ENCODE data around the gene LCE1B.

LCE1B gene, protein sequence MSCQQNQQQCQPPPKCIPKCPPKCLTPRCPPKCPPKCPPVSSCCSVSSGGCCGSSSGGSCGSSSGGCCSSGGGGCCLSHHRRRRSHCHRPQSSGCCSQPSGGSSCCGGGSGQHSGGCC

DNA sequence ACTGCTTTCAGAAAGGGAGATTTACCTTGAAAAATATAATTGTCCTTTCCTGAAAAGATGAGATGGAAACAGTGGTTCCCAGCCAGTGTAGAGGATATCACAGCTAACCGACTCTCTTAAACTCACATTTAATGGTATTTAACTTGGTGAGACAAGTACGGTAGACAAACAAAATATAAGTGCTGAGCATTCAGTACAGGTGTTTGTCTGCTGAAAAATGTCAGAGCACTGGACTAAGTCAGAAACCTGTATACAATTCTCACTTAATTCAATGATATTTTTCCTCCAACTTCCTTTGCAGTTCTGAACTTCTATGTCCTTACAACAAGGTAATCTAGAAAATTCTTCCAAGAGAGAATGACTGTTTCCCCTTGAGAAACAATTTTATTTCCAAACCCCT lies at the start of gene LCE1B:
LCE1B (plus strand) TSS at position 301 of the 400 bp plus-strand sequence. CDS start 476 bp downstream, outside the sequence.
- no peaks in the 10 kb centered on the region for H3K4me1 Mint-ChIP-seq (ENCODE audit: low read depth)
- no peak within 1 kb of the TSS for H3K4me3 Mint-ChIP-seq
- H3K27ac Mint-ChIP-seq, result no peak within 1 kb of the TSS
- H3K27me3 Mint-ChIP-seq, result peaks cover 6% of the 10 kb centered on the region
- H3K9me3 Mint-ChIP-seq, result peaks cover 7% of the 10 kb centered on the region
- H3K36me3 Mint-ChIP-seq (ENCODE audit: low read depth), result no peaks in the 10 kb centered on the region

DNA sequence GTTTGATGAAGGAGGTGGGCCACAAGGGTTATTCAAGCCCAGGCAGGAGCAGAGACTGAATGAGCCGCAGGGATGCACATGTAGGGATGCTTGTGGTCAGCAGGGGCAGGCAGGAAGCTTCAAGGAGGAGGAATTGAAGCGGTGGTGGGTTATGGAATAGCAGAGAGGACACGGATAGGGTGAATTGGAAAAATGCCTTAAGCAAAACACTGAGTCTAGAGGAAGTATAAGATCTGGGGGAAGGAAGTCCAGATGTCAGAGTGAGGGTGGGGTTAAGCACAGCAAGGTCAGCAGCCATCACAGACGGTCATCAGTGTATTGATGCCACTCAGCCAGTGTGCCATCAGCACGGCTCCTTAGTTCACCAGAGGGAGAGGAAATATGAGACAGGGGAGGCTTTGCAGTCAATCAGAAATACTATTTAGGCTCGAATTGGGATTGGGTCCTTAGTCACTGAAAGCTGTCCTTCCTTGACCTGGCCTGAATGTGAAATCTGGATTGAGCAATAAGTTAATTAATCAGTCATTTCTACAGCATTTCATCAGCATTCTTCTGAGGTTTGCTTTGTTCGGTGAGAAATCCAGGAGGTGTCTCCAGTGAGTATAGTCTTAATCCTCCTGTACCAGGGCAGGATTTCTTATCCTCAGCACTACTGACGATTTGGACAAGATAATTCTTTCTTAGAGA lies 42.8 kb upstream of the LCE1B start:
- Mint-ChIP-seq H3K4me1 (ENCODE audit: low read depth) (no peaks in the 10 kb centered on the region), H3K4me3 (no peak overlapping the region), H3K27me3 (peaks cover 22% of the 10 kb centered on the region), H3K27ac (no peak overlapping the region), H3K9me3 (peaks cover 7% of the 10 kb centered on the region), H3K36me3 (ENCODE audit: low read depth) (no peaks in the 10 kb centered on the region)

GRCh38 chr1:152770411-152770810 lies 41.4 kb upstream of the LCE1B start:
- Mint-ChIP-seq H3K36me3 (ENCODE audit: low read depth) (no peaks in the 10 kb centered on the region), H3K4me3 (no peak overlapping the region), H3K4me1 (ENCODE audit: low read depth) (no peaks in the 10 kb centered on the region), H3K9me3 (peaks cover 7% of the 10 kb centered on the region), H3K27ac (no peak overlapping the region), H3K27me3 (peaks cover 27% of the 10 kb centered on the region)

- Mint-ChIP-seq H3K4me1 (ENCODE audit: low read depth) (no peaks in the 10 kb centered on the region), H3K36me3 (ENCODE audit: low read depth) (no peaks in the 10 kb centered on the region), H3K4me3 (no peak within 1 kb of the TSS), H3K27ac (no peak within 1 kb of the TSS), H3K9me3 (peaks cover 7% of the 10 kb centered on the region), H3K27me3 (peaks cover 30% of the 10 kb centered on the region)
Observed at GRCh38 chr1:152774875-152775274, 36.9 kb upstream of the LCE1B start, which contains the start of gene LCE1F. Gene LCE1F (plus strand): TSS chr1:152775140. CDS start chr1:152776372, 1,232 bp downstream.

DNA sequence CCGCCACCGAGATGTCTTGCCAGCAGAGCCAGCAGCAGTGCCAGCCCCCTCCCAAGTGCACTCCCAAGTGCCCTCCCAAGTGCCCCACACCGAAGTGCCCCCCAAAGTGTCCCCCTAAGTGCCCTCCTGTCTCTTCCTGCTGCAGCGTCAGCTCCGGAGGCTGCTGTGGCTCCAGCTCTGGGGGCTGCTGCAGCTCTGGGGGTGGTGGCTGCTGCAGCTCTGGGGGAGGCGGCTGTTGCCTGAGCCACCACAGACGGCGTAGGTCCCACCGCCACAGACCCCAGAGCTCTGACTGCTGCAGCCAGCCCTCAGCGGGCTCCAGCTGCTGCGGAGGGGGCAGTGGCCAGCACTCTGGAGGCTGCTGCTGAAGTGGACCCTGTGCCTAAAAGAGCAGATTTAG lies 35.4 kb upstream of the LCE1B start:
- Mint-ChIP-seq H3K4me1 (ENCODE audit: low read depth) (no peaks in the 10 kb centered on the region), H3K9me3 (peaks cover 7% of the 10 kb centered on the region), H3K27me3 (peaks cover 30% of the 10 kb centered on the region), H3K27ac (no peak overlapping the region), H3K4me3 (no peak overlapping the region), H3K36me3 (ENCODE audit: low read depth) (no peaks in the 10 kb centered on the region)

GRCh38 chr1:152777510-152778137 lies 34.1 kb upstream of the LCE1B start:
- Mint-ChIP-seq H3K4me1 (ENCODE audit: low read depth) (no peaks in the 10 kb centered on the region), H3K9me3 (peaks cover 3% of the 10 kb centered on the region), H3K27ac (no peak overlapping the region), H3K36me3 (ENCODE audit: low read depth) (no peaks in the 10 kb centered on the region), H3K4me3 (no peak overlapping the region), H3K27me3 (peaks cover 26% of the 10 kb centered on the region)

GRCh38 chr1:152783095-152783494 lies 28.7 kb upstream of the LCE1B start:
- peaks cover 45% of the 10 kb centered on the region for H3K27me3 Mint-ChIP-seq
- no peak overlapping the region for H3K4me3 Mint-ChIP-seq
- no peak overlapping the region for H3K27ac Mint-ChIP-seq
- no peaks in the 10 kb centered on the region for H3K4me1 Mint-ChIP-seq (ENCODE audit: low read depth)
- H3K36me3 Mint-ChIP-seq (ENCODE audit: low read depth), result no peaks in the 10 kb centered on the region
- H3K9me3 Mint-ChIP-seq, result no peaks in the 10 kb centered on the region

GRCh38 chr1:152786077-152786476 lies 25.7 kb upstream of the LCE1B start, which contains the start of gene LCE1E:
Gene LCE1E (plus strand): TSS chr1:152786257. CDS start chr1:152787300, 1,043 bp downstream.
- H3K27ac Mint-ChIP-seq, result no peak within 1 kb of the TSS
- no peaks in the 10 kb centered on the region for H3K36me3 Mint-ChIP-seq (ENCODE audit: low read depth)
- H3K9me3 Mint-ChIP-seq, result no peaks in the 10 kb centered on the region
- no peak within 1 kb of the TSS for H3K4me3 Mint-ChIP-seq
- H3K4me1 Mint-ChIP-seq (ENCODE audit: low read depth), result no peaks in the 10 kb centered on the region
- peaks cover 50% of the 10 kb centered on the region for H3K27me3 Mint-ChIP-seq

- peaks cover 12% of the 10 kb centered on the region for H3K27me3 Mint-ChIP-seq
- H3K4me1 Mint-ChIP-seq (ENCODE audit: low read depth), result no peaks in the 10 kb centered on the region
- no peak overlapping the region for H3K4me3 Mint-ChIP-seq
- no peaks in the 10 kb centered on the region for H3K9me3 Mint-ChIP-seq
- no peak overlapping the region for H3K27ac Mint-ChIP-seq
- H3K36me3 Mint-ChIP-seq (ENCODE audit: low read depth), result no peaks in the 10 kb centered on the region
Observed at GRCh38 chr1:152795686-152796085, 16.1 kb upstream of the LCE1B start.

GRCh38 chr1:152796421-152796820 lies 15.3 kb upstream of the LCE1B start, which contains the start of gene LCE1D:
Gene LCE1D (plus strand): TSS chr1:152796721. CDS start chr1:152797795, 1,074 bp downstream.
- Mint-ChIP-seq H3K36me3 (ENCODE audit: low read depth) (no peaks in the 10 kb centered on the region), H3K9me3 (no peaks in the 10 kb centered on the region), H3K4me1 (ENCODE audit: low read depth) (no peaks in the 10 kb centered on the region), H3K27me3 (peaks cover 18% of the 10 kb centered on the region), H3K27ac (no peak within 1 kb of the TSS), H3K4me3 (no peak within 1 kb of the TSS)

- Mint-ChIP-seq H3K9me3 (no peaks in the 10 kb centered on the region), H3K36me3 (ENCODE audit: low read depth) (no peaks in the 10 kb centered on the region), H3K4me1 (ENCODE audit: low read depth) (no peaks in the 10 kb centered on the region), H3K27me3 (peaks cover 38% of the 10 kb centered on the region), H3K4me3 (no peak overlapping the region), H3K27ac (no peak overlapping the region)
Observed at GRCh38 chr1:152801333-152801732, 10.4 kb upstream of the LCE1B start.

GRCh38 chr1:152806576-152806975 lies 5.2 kb upstream of the LCE1B start, which contains the start of gene LCE1C:
Gene LCE1C (minus strand): TSS chr1:152806651. CDS start chr1:152805478, 1,173 bp downstream.
- Mint-ChIP-seq H3K4me1 (ENCODE audit: low read depth) (no peaks in the 10 kb centered on the region), H3K4me3 (no peak within 1 kb of the TSS), H3K27me3 (peaks cover 25% of the 10 kb centered on the region), H3K9me3 (peaks cover 8% of the 10 kb centered on the region), H3K36me3 (ENCODE audit: low read depth) (no peaks in the 10 kb centered on the region), H3K27ac (no peak within 1 kb of the TSS)

DNA sequence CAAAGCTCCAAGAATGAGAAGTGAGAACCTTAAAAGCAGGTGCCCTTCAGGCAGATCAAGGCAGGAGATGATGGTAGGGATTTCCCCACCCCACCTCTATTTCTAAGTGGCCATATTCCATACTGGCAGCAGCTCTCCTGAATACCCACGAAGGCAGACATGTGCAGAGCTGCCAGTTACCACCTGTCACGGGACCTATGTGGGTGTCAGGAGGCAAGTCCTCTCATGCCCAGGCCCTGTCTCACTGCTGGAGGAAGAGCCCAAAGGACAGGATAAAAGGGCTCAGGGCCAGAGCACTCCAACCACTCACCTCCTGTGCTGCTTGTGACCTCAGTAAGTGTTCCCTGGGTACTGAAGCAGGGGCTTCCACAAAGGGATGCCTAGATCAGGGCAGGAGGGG lies 721 bp upstream of the LCE1B start:
- Mint-ChIP-seq H3K4me3 (no peak overlapping the region), H3K9me3 (peaks cover 8% of the 10 kb centered on the region), H3K4me1 (ENCODE audit: low read depth) (no peaks in the 10 kb centered on the region), H3K27ac (no peak overlapping the region), H3K27me3 (peaks cover 7% of the 10 kb centered on the region), H3K36me3 (ENCODE audit: low read depth) (no peaks in the 10 kb centered on the region)

- H3K9me3 Mint-ChIP-seq, result no peaks in the 10 kb centered on the region
- H3K27me3 Mint-ChIP-seq, result peaks cover 6% of the 10 kb centered on the region
- H3K36me3 Mint-ChIP-seq (ENCODE audit: low read depth), result no peaks in the 10 kb centered on the region
- no peak overlapping the region for H3K4me3 Mint-ChIP-seq
- H3K27ac Mint-ChIP-seq, result no peak overlapping the region
- no peaks in the 10 kb centered on the region for H3K4me1 Mint-ChIP-seq (ENCODE audit: low read depth)
Observed at GRCh38 chr1:152817309-152817708, 5.5 kb downstream of the LCE1B start.

- no peaks in the 10 kb centered on the region for H3K4me1 Mint-ChIP-seq (ENCODE audit: low read depth)
- no peaks in the 10 kb centered on the region for H3K36me3 Mint-ChIP-seq (ENCODE audit: low read depth)
- H3K4me3 Mint-ChIP-seq, result no peak overlapping the region
- peaks cover 37% of the 10 kb centered on the region for H3K27me3 Mint-ChIP-seq
- H3K9me3 Mint-ChIP-seq, result no peaks in the 10 kb centered on the region
- H3K27ac Mint-ChIP-seq, result no peak overlapping the region
Observed at GRCh38 chr1:152823294-152823693, 11.5 kb downstream of the LCE1B start.

Data from stimulated activated naive CD8-positive, alpha-beta T cell treated with anti-CD3 and anti-CD28 coated beads, Interleukin-15, Interleukin-2, amounts not matched to agents 100 ng/mL and 50 ng/mL, for 24 hours (primary cell).